PC-9 (cell line): ENCODE results near the gene TSKS. TPM values are rescaled to one million over a fixed set of nuclear protein-coding genes. Genes with fewer than 3 reads are reported as not detected.

Source experiments
- BruUV-seq: library from RNA; stranded (reverse); fragments of 400-500 nt; replicated peaks from 2 replicates; lab custom pipeline; 2021; lab: Mats Ljungman, UMichigan
- CTCF ChIA-PET: fragments of 300-600 bp; sonication (Branson Sonifier 250); formaldehyde crosslinking; loops from one replicate; lab custom pipeline; 2022; ENCODE audit warnings: antibody characterized with exemption; lab: Charles Lee
- POLR2A ChIA-PET: fragments of 300-600 bp; sonication (Branson Sonifier 250); formaldehyde crosslinking; loops from one replicate; lab custom pipeline; 2022; ENCODE audit warnings: antibody characterized with exemption; ENCODE audit not compliant: unreplicated experiment; lab: Charles Lee
- DNase-seq, 2 experiments: peaks; one replicate each; pipeline versions ENCODE4 v3.0.0 to v3.0.0-alpha.2; 2015 to 2022; ENCODE audit warnings: mixed read lengths in 1 of 2
- H2AFZ ChIP-seq: fragments of 200-600 bp; sonication (generic); 2 replicates; pipeline ENCODE4 v1.8.1; 2017; ENCODE audit warnings: antibody characterized with exemption
- H3F3A ChIP-seq: fragments of 200-600 bp; sonication (generic); 2 replicates; pipeline ENCODE4 v1.8.1; 2017; ENCODE audit warnings: antibody characterized with exemption, mild to moderate bottlenecking, low read depth; ENCODE audit not compliant: insufficient read depth
- H3K27ac ChIP-seq: fragments of 200-600 bp; sonication (generic); 2 replicates; pipeline ENCODE4 v1.6.1; 2016; ENCODE audit warnings: mixed run types
- H3K27me3 ChIP-seq: fragments of 200-600 bp; sonication (generic); 2 replicates; pipeline ENCODE4 v1.6.1; 2016; ENCODE audit warnings: low read depth, mixed run types; ENCODE audit not compliant: insufficient read depth
- H3K36me3 ChIP-seq: fragments of 200-600 bp; sonication (generic); 2 replicates; pipeline ENCODE4 v1.6.1; 2016; ENCODE audit warnings: low read depth, mixed run types
- H3K4me1 ChIP-seq: fragments of 200-600 bp; sonication (generic); replicated peaks from 2 replicates; pipeline ENCODE4 v1.6.1; 2016; ENCODE audit warnings: mixed run types; ENCODE audit not compliant: insufficient read depth
- H3K4me2 ChIP-seq: fragments of 200-600 bp; sonication (generic); 2 replicates; pipeline ENCODE4 v1.6.1; 2017; ENCODE audit warnings: mixed run types
- H3K4me3 ChIP-seq: fragments of 200-600 bp; sonication (generic); 2 replicates; pipeline ENCODE4 v1.6.1; 2016; ENCODE audit warnings: mixed run types
- H3K79me2 ChIP-seq: fragments of 200-600 bp; sonication (generic); 2 replicates; pipeline ENCODE4 v1.6.1; 2017; ENCODE audit warnings: low read depth, mixed run types
- H3K9me2 ChIP-seq: fragments of 200-600 bp; sonication (generic); 2 replicates; pipeline ENCODE4 v1.8.1; 2017; ENCODE audit warnings: mild to moderate bottlenecking; ENCODE audit not compliant: insufficient read depth
- H3K9me3 ChIP-seq: fragments of 200-600 bp; sonication (generic); 2 replicates; pipeline ENCODE4 v1.8.1; 2016; ENCODE audit warnings: low read depth; ENCODE audit not compliant: insufficient read depth
- H4K20me1 ChIP-seq: fragments of 200-600 bp; sonication (generic); 2 replicates; pipeline ENCODE4 v1.8.1; 2017; ENCODE audit not compliant: insufficient read depth
- CTCF ChIP-seq: fragments of 200-600 bp; sonication (generic); conservative IDR thresholded peaks from 2 replicates; pipeline ENCODE4 v1.6.1; 2017; ENCODE audit warnings: mixed run types, antibody characterized with exemption, mild to moderate bottlenecking, moderate library complexity
- EZH2 ChIP-seq: fragments of 200-600 bp; sonication (generic); IDR thresholded peaks from 2 replicates; pipeline ENCODE4 v1.8.0; 2017; ENCODE audit warnings: antibody characterized with exemption, low read depth
- intact Hi-C: fragments of 100-400 bp; cut with micrococcal nuclease; formaldehyde crosslinking; loops from one replicate; pipeline ENCODE4 v1.10.0; 2022; ENCODE audit not compliant: unreplicated experiment
- total RNA-seq: library from RNA; stranded (reverse); gene quantifications from 2 replicates; pipeline ENCODE4 v1.2.3, GENCODE V29; 2021

TSKS gene
- total RNA-seq, 1 experiment from 2014 or later: not detected

GRCh38 chr19:49713236-49713845 lies 49.8 kb downstream of the TSKS start:
- Histone ChIP-seq H3K36me3 (no peaks in the 10 kb centered on the region), H3K9me3 (no peaks in the 10 kb centered on the region), H3K4me3 (no peak overlapping the region), H3K27me3 (no peaks in the 10 kb centered on the region), H3F3A (peaks cover 23% of the 10 kb centered on the region), H2AFZ (no peak overlapping the region), H3K9me2 (no peaks in the 10 kb centered on the region), H4K20me1 (no peaks in the 10 kb centered on the region), H3K4me1 (peaks cover 24% of the 10 kb centered on the region), H3K4me2 (peak overlapping the region; percentile 56), H3K27ac (no peak overlapping the region), H3K79me2 (no peaks in the 10 kb centered on the region)
- BruUV-seq: no TSS peak
- ChIA-PET POLR2A (interaction anchor here (0.5 to 0.7 kb wide), 3 partner anchors 17 to 447 kb away, joined by 3 to 15 read pairs (median 5); no protein-coding TSS in a partner anchor), CTCF (interaction anchor here (0.5 kb wide), 1 partner anchor 184 kb away, joined by 9 read pairs; no protein-coding TSS in a partner anchor)
- TF ChIP-seq CTCF: no peak
- no peak for TF ChIP-seq EZH2
- intact Hi-C loops: no loop called here
- peak; percentile 65 to 82 for DNase-seq

- Histone ChIP-seq H3K27me3 (no peaks in the 10 kb centered on the region), H2AFZ (no peak overlapping the region), H3F3A (peaks cover 23% of the 10 kb centered on the region), H3K9me3 (no peaks in the 10 kb centered on the region), H3K79me2 (no peaks in the 10 kb centered on the region), H3K9me2 (no peaks in the 10 kb centered on the region), H3K4me1 (peaks cover 20% of the 10 kb centered on the region), H3K27ac (no peak overlapping the region), H4K20me1 (no peaks in the 10 kb centered on the region), H3K4me3 (no peak overlapping the region), H3K36me3 (no peaks in the 10 kb centered on the region), H3K4me2 (peak overlapping the region; percentile 22; the same call in 1 of the 2 replicates)
- ChIA-PET CTCF (interaction anchor here (0.7 kb wide), 1 partner anchor 33 kb away, joined by 7 read pairs; no protein-coding TSS in a partner anchor), POLR2A (no interaction called here)
- DNase-seq: peak; percentile 47 to 53
- intact Hi-C loops: no loop called here
- no peak for TF ChIP-seq EZH2
- BruUV-seq: no TSS peak
Observed at GRCh38 chr19:49712397-49712859, 50.7 kb downstream of the TSKS start.

- Histone ChIP-seq H3K9me3 (no peaks in the 10 kb centered on the region), H3K4me3 (no peak overlapping the region), H2AFZ (no peak overlapping the region), H4K20me1 (no peaks in the 10 kb centered on the region), H3K27me3 (no peaks in the 10 kb centered on the region), H3F3A (peaks cover 23% of the 10 kb centered on the region), H3K27ac (no peak overlapping the region), H3K36me3 (no peaks in the 10 kb centered on the region), H3K9me2 (no peaks in the 10 kb centered on the region), H3K4me2 (no peak overlapping the region), H3K79me2 (no peaks in the 10 kb centered on the region), H3K4me1 (peaks cover 20% of the 10 kb centered on the region)
- ChIA-PET POLR2A (interaction anchor here (0.6 kb wide), 1 partner anchor 221 kb away, joined by 4 read pairs; no protein-coding TSS in a partner anchor), CTCF (no interaction called here)
- TF ChIP-seq EZH2 (no peak), CTCF (no peak)
- no peak for DNase-seq
- intact Hi-C loops: no loop called here
- BruUV-seq: no TSS peak
Observed at GRCh38 chr19:49710372-49710951, 52.6 kb downstream of the TSKS start.
